Glutamatergic neuron (in vitro differentiated cells): ENCODE data around the gene OR8B12. TPM values are rescaled to one million over a fixed set of nuclear protein-coding genes. Genes with fewer than 3 reads are reported as not detected.

Experiments
- DNase-seq: peaks from one replicate; pipeline ENCODE4 v3.0.0; 2022
- H3K27ac Mint-ChIP-seq: one replicate; pipeline ENCODE4 v1.8.0; 2020; ENCODE audit warnings: mild to moderate bottlenecking, mixed read lengths, inconsistent platforms; ENCODE audit not compliant: unreplicated experiment
- H3K27me3 Mint-ChIP-seq: one replicate; pipeline ENCODE4 v1.8.0; 2020; ENCODE audit warnings: mild to moderate bottlenecking, moderate library complexity, mixed read lengths, inconsistent platforms; ENCODE audit not compliant: unreplicated experiment
- H3K36me3 Mint-ChIP-seq: one replicate; pipeline ENCODE4 v1.8.0; 2020; ENCODE audit warnings: mild to moderate bottlenecking, mixed read lengths, inconsistent platforms; ENCODE audit not compliant: unreplicated experiment
- H3K4me1 Mint-ChIP-seq: one replicate; pipeline ENCODE4 v1.8.0; 2020; ENCODE audit warnings: mild to moderate bottlenecking, low read depth, mixed read lengths, inconsistent platforms; ENCODE audit not compliant: unreplicated experiment
- H3K4me3 Mint-ChIP-seq: one replicate; pipeline ENCODE4 v1.8.0; 2020; ENCODE audit warnings: mild to moderate bottlenecking, mixed read lengths, inconsistent platforms; ENCODE audit not compliant: unreplicated experiment
- H3K9me3 Mint-ChIP-seq: one replicate; pipeline ENCODE4 v1.8.0; 2020; ENCODE audit warnings: mild to moderate bottlenecking, moderate library complexity, mixed read lengths, inconsistent platforms; ENCODE audit not compliant: unreplicated experiment
- total RNA-seq: library from RNA; stranded (reverse); fragmentation: NEBNext Ultra II Directional; extraction: Animal tissue kit (Norgen Biotek cat#: 25700); gene quantifications from one replicate; pipeline ENCODE4 v1.2.1, GENCODE V29; 2021; ENCODE audit not compliant: unreplicated experiment
- TF ChIP-seq, protein P1 (sequence below): fragments of 200-600 bp; sonication (generic); IDR thresholded peaks from one replicate; pipeline ENCODE4 v1.5.0; 2021; ENCODE audit not compliant: partially characterized antibody, unreplicated experiment

OR8B12 gene
- total RNA-seq, 1 donor from 2014 or later, result not detected

DNA sequence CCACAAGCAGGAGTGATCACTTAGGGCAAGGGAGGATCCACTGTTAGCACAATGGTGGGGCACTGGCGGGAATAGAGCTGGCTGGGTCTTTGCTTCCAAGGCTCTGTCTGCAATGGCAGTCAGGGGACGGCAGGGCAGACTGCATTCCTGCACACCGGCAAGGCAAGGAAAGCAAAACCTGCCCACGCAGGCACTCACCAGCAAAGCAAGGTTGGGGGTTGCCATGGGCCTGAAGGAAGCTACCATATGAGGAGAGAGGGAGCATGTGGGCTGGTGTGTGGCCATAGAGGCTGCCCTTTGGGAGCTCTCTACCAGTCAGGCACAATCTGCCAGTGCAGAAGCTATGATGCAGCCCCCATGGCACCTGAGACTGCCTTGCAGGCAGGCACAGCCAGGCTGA lies 33.2 kb downstream of the OR8B12 start:
- Mint-ChIP-seq H3K36me3 (peaks cover 10% of the 10 kb centered on the region), H3K9me3 (peaks cover 2% of the 10 kb centered on the region), H3K4me1 (no peaks in the 10 kb centered on the region), H3K4me3 (no peak overlapping the region), H3K27me3 (peaks cover 2% of the 10 kb centered on the region), H3K27ac (no peak overlapping the region)
- DNase-seq, result no peak
- TF ChIP-seq, protein P1, sequence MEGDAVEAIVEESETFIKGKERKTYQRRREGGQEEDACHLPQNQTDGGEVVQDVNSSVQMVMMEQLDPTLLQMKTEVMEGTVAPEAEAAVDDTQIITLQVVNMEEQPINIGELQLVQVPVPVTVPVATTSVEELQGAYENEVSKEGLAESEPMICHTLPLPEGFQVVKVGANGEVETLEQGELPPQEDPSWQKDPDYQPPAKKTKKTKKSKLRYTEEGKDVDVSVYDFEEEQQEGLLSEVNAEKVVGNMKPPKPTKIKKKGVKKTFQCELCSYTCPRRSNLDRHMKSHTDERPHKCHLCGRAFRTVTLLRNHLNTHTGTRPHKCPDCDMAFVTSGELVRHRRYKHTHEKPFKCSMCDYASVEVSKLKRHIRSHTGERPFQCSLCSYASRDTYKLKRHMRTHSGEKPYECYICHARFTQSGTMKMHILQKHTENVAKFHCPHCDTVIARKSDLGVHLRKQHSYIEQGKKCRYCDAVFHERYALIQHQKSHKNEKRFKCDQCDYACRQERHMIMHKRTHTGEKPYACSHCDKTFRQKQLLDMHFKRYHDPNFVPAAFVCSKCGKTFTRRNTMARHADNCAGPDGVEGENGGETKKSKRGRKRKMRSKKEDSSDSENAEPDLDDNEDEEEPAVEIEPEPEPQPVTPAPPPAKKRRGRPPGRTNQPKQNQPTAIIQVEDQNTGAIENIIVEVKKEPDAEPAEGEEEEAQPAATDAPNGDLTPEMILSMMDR, result no peak

- peaks cover 3% of the 10 kb centered on the region for H3K4me1 Mint-ChIP-seq
- H3K36me3 Mint-ChIP-seq, result no peaks in the 10 kb centered on the region
- no peaks in the 10 kb centered on the region for H3K27me3 Mint-ChIP-seq
- no peak overlapping the region for H3K27ac Mint-ChIP-seq
- no peak overlapping the region for H3K4me3 Mint-ChIP-seq
- H3K9me3 Mint-ChIP-seq, result no peaks in the 10 kb centered on the region
- no peak for DNase-seq
- TF ChIP-seq, protein P1, result no peak
Measured at GRCh38 chr11:124499711-124500110, 43.7 kb downstream of the OR8B12 start.

DNA sequence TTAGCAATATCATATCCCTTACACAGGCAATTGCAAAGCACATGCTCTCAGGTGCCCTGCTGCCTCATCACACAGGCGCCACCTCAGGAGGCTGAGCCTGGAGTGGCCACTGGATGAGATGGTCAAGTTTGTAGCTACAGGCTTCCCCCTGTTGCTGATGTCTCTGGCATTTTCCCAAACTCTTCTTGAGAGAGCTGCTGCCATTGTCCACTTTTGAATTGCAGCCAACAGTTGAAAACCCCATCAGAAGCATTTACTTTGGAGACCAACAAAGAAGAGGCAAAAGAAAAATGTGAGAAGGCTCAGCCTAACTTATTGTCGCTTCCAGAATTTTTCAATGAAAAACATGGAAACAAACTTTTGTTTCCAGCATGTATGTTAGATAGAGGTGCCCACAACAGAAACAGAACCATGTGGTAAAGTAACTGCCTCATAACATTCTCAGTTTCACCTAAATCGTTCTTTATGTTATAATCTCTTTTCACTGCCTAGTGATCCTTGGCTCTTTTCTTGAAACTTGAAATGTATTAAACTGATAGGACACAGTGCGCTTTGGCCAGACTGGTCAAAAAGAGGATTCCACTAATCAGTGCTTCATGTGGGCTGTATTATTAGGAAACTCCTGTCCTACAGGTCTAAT lies 50.3 kb downstream of the OR8B12 start:
- Mint-ChIP-seq H3K36me3 (no peaks in the 10 kb centered on the region), H3K4me1 (no peaks in the 10 kb centered on the region), H3K27me3 (no peaks in the 10 kb centered on the region), H3K4me3 (no peak overlapping the region), H3K27ac (no peak overlapping the region), H3K9me3 (no peaks in the 10 kb centered on the region)
- TF ChIP-seq, protein P1, result no peak
- DNase-seq, result no peak

Other genes with a start within 250 kb of the OR8B12 start
- gene OR8D1, start 229.7 kb downstream of the OR8B12 start, total RNA-seq, result not detected
- gene OR8D2, start 223.5 kb downstream of the OR8B12 start, total RNA-seq, result not detected
- gene OR8B2, start 159.2 kb downstream of the OR8B12 start, total RNA-seq, result not detected
- gene OR8B3, start 144.6 kb downstream of the OR8B12 start, total RNA-seq, result not detected
- gene OR8B4, start 118.8 kb downstream of the OR8B12 start, total RNA-seq, result not detected
- not detected for gene OR8B8, start 98.0 kb downstream of the OR8B12 start, total RNA-seq
- gene OR8A1, start 26.3 kb upstream of the OR8B12 start, total RNA-seq, result not detected
- not detected for gene PANX3, start 67.8 kb upstream of the OR8B12 start, total RNA-seq
- gene TBRG1, start 79.2 kb upstream of the OR8B12 start, total RNA-seq, result 35.3 TPM
- 4.5 TPM for gene SIAE, start 130.1 kb upstream of the OR8B12 start, total RNA-seq
- gene SPA17, start 130.2 kb upstream of the OR8B12 start, total RNA-seq, result 4.6 TPM
- 28.9 TPM for gene NRGN, start 196.3 kb upstream of the OR8B12 start, total RNA-seq
- not detected for gene VSIG2, start 208.6 kb upstream of the OR8B12 start, total RNA-seq
- 0.54 TPM for gene ESAM, start 218.6 kb upstream of the OR8B12 start, total RNA-seq